ENCODE results near the gene EMD. TPM values are rescaled to one million over a fixed set of nuclear protein-coding genes. Genes with fewer than 3 reads are reported as not detected.
"Not testable (repeated sequence)": the region's sequence is repeated elsewhere in the genome, so short reads cannot be mapped to it uniquely, and the experiment has no call there.

EMD gene
- total RNA-seq = 10 to 100 TPM; 36.5 to 71.6 (median 57.2) TPM

- peak within 1 kb of the TSS; percentile 96 to 97 (median 96) for H3K27ac ChIP-seq
- peaks cover 7 to 12% of the 10 kb centered on the region in 2 donors for H3K4me1 ChIP-seq
Observed at GRCh38 chrX:154378799-154379568, at the start of gene EMD. TSS of gene EMD (plus strand) at chrX:154379295. CDS start at chrX:154379485, 190 bp downstream.

GRCh38 chrX:154332561-154332960 is 46.5 kb upstream of the EMD start:
- no peaks in the 10 kb centered on the region for H3K27me3 ChIP-seq
- H3K4me3 ChIP-seq (replicated peaks in 1 of 3) = no peak overlapping the region
- WGBS, 2 donors = 98 to 99% methylated on average over 19 to 23 of the region's 29 CpGs
- intact Hi-C loops (cut with DNase I) = loop anchor here (5.0 kb wide), 1 partner anchor 50 kb away; no protein-coding TSS in a partner anchor
- H3K27ac ChIP-seq = no peak overlapping the region
- H3K9me3 ChIP-seq = no peaks in the 10 kb centered on the region
- TF ChIP-seq POLR2A (IDR thresholded peaks at IDR 0.05) = no peak
- no peak for TF ChIP-seq CTCF (IDR thresholded peaks at IDR 0.05)
- no peaks in the 10 kb centered on the region for H3K36me3 ChIP-seq
- peaks cover 0 to 2% of the 10 kb centered on the region in 2 donors for H3K4me1 ChIP-seq
- DNase-seq = no peak

More at GRCh38 chrX:154378799-154379568, at the start of gene EMD:
- Histone ChIP-seq H3K36me3 (no peaks in the 10 kb centered on the region), H3K27me3 (no peaks in the 10 kb centered on the region), H3K4me3 (replicated peaks in 1 of 3) (peak within 1 kb of the TSS; percentile 58 to 70 (median 65)), H3K9me3 (no peaks in the 10 kb centered on the region)
- WGBS, 2 donors = 0% methylated on average over 1 of the region's 103 CpGs; no CpG with 5 or more reads in 1 of the 2 donors
- TF ChIP-seq POLR2A (IDR thresholded peaks at IDR 0.05) (peak; percentile 14 to 88), CTCF (IDR thresholded peaks at IDR 0.05) (peak in 3 of 6 experiments; percentile 11 to 39 (median 16))
- intact Hi-C loops (cut with DNase I) = no loop called here
- DNase-seq = peak; percentile 98 to 99

- H3K4me1 ChIP-seq = no peaks in the 10 kb centered on the region
Observed at GRCh38 chrX:154333116-154333515, 46.0 kb upstream of the EMD start.

GRCh38 chrX:154333837-154334271 is 45.2 kb upstream of the EMD start:
- no peaks in the 10 kb centered on the region for H3K4me1 ChIP-seq
- no peak for TF ChIP-seq POLR2A (IDR thresholded peaks at IDR 0.05)
- TF ChIP-seq CTCF (IDR thresholded peaks at IDR 0.05) = no peak
- 76 to 87% methylated on average over 6 of the region's 6 CpGs for WGBS, 2 donors
- intact Hi-C loops (cut with DNase I) = loop anchor here (5.0 kb wide), 1 partner anchor 48 kb away; no protein-coding TSS in a partner anchor
- no peak overlapping the region for H3K4me3 ChIP-seq (replicated peaks in 1 of 3)
- H3K9me3 ChIP-seq = no peaks in the 10 kb centered on the region
- no peaks in the 10 kb centered on the region for H3K36me3 ChIP-seq
- no peaks in the 10 kb centered on the region for H3K27me3 ChIP-seq
- H3K27ac ChIP-seq = no peak overlapping the region
- DNase-seq = no peak

More at GRCh38 chrX:154333116-154333515, 46.0 kb upstream of the EMD start:
- no peaks in the 10 kb centered on the region for H3K36me3 ChIP-seq
- H3K4me3 ChIP-seq (replicated peaks in 1 of 3) = no peak overlapping the region
- H3K27me3 ChIP-seq = no peaks in the 10 kb centered on the region
- intact Hi-C loops (cut with DNase I) = loop anchor here (5.0 kb wide), 1 partner anchor 49 kb away; no protein-coding TSS in a partner anchor
- 100% methylated on average over 2 of the region's 9 CpGs; no CpG with 5 or more reads in 1 of the 2 donors for WGBS, 2 donors
- DNase-seq = no peak
- H3K27ac ChIP-seq = no peak overlapping the region
- TF ChIP-seq POLR2A (IDR thresholded peaks at IDR 0.05) (no peak), CTCF (IDR thresholded peaks at IDR 0.05) (no peak)
- H3K9me3 ChIP-seq = no peaks in the 10 kb centered on the region

- no peaks in the 10 kb centered on the region for H3K27me3 ChIP-seq
- no peak overlapping the region for H3K4me3 ChIP-seq (replicated peaks in 1 of 3)
- H3K9me3 ChIP-seq = no peaks in the 10 kb centered on the region
- 66 to 77% methylated on average over 8 to 9 of the region's 10 CpGs for WGBS, 2 donors
- no peak overlapping the region for H3K27ac ChIP-seq
- no peaks in the 10 kb centered on the region for H3K4me1 ChIP-seq
- H3K36me3 ChIP-seq = no peaks in the 10 kb centered on the region
- TF ChIP-seq CTCF (IDR thresholded peaks at IDR 0.05) (no peak), POLR2A (IDR thresholded peaks at IDR 0.05) (no peak)
- DNase-seq = no peak
- intact Hi-C loops (cut with DNase I) = loop anchor here (5.0 kb wide), 1 partner anchor 48 kb away; no protein-coding TSS in a partner anchor
Observed at GRCh38 chrX:154334496-154334895, 44.6 kb upstream of the EMD start.

GRCh38 chrX:154341399-154342298 is 37.4 kb upstream of the EMD start:
- H3K27me3 ChIP-seq; H3K9me3 ChIP-seq; H3K36me3 ChIP-seq; intact Hi-C loops (cut with DNase I); H3K4me3 ChIP-seq (replicated peaks in 1 of 3); DNase-seq; H3K27ac ChIP-seq; H3K4me1 ChIP-seq: not testable (repeated sequence)
- WGBS, 2 donors = no CpG with 5 or more reads among the region's 115 CpGs

- H3K4me3 ChIP-seq (replicated peaks in 1 of 3); DNase-seq; H3K9me3 ChIP-seq; H3K27me3 ChIP-seq; H3K36me3 ChIP-seq; H3K27ac ChIP-seq; intact Hi-C loops (cut with DNase I); H3K4me1 ChIP-seq: not testable (repeated sequence)
- no CpG with 5 or more reads among the region's 16 CpGs for WGBS, 2 donors
Observed at GRCh38 chrX:154343063-154343462, 36.0 kb upstream of the EMD start.

Data from thyroid gland (tissue), 4 donors.